Stimulated activated CD8-positive, alpha-beta memory T cell treated with anti-CD3 and anti-CD28 coated beads, Interleukin-4, amount 100 ng/mL, for 1 hour (primary cell): ENCODE data around the gene LDLRAD4.

Experiments
- DNase-seq, 2 donors: peaks; one replicate each; pipeline ENCODE4 v3.0.0-alpha.2; 2020; ENCODE audit warnings: low read depth in 2 of 2, low spot score in 1 of 2

LDLRAD4 gene

DNA sequence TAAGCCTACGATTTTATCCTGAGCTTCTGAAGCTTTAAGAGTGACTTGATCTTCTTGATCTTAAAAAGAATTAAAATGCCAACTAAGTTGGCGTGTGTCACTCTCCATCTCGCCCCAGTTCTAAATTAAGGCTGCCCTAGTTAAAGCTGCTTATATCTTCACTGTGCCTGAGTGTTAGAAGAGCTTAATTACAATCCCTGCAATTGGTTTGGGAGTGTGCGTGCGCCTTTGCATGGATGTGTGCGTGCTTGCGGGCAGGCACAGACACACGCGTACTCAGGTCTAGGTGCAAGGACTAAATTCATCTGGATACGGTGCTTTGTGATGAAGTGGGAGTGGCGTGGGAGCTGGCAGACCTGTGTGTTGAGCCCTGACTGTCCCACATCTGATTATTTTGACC is 306.3 kb downstream of the LDLRAD4 start:
- DNase-seq = no peak

DNA sequence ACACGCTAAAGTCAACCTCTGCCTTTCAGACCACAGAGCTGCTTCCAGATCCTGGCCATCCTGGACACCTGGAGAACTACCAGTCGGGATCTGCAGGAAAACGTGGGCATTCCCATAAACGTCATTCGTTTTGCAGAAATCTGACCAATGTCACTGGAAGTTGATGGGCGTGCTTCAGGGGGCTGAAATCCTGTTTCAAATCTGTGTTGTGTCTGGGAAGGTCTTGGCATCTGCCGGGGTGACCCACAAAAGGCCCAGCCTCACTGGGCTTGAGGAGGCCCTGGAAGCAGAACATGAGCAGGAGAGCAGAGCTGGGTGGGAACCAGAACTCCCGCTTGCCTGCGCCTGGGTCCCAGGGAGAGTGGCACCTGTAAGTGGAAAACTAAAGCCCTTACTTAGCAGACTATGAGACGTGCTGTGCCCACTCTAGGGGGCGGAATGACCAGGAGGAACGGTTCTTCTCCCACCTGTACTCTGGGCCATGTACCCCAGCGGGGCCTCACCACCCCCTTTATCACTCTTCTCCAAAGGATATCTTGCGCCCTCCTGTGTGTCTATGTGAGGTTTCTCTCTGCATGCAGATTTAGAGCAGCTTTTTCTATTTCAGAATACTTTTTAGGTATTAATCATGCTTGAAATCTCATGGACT is 306.9 kb downstream of the LDLRAD4 start:
- DNase-seq = no peak

GRCh38 chr18:13526519-13526918 is 308.0 kb downstream of the LDLRAD4 start:
- no peak for DNase-seq

- DNase-seq = no peak
Measured at GRCh38 chr18:13527256-13527655, 308.7 kb downstream of the LDLRAD4 start.

GRCh38 chr18:13527730-13528129 is 309.2 kb downstream of the LDLRAD4 start:
- DNase-seq = no peak

- no peak for DNase-seq
Measured at GRCh38 chr18:13528739-13529392, 310.3 kb downstream of the LDLRAD4 start.

DNA sequence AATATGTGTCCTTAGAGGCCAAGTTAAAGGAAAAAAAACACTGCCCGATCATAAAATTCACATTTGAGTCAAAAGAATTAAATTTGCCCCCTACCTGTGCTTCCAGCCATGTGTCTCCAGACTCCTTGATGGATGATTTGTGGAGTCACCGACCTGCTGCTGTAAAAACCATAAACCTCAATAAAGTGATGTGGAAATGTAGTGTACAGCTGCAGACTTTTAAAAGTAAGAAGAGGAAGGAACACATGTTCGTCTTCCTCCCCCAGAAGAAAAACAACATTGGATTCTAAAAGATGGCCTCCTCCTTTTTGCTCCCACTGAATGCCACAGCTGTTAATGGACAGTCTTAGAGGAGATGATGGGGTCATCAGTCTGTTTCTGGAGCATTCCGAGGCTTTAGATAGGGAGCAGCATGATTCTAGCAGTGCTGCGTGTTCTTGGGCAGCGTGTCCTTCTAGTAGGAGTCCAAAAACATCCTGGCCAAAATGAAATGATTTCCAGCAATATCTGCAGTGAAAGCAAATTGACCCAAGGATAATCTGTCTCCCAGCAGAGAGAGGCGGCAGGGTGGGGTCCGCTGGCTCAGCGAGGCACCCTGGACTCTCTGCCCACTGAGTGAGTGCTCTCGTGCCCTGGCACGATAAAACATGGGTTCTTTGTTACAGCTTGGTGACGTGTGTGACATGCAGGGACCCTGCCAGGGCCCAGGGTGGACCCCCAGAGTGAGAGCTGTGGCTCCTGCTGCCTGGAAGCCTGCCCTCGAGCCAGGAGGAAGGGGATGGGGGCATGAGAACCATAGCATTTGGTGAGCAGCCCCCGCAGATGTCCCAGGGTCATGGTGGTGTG is 311.7 kb downstream of the LDLRAD4 start:
- no peak for DNase-seq

DNA sequence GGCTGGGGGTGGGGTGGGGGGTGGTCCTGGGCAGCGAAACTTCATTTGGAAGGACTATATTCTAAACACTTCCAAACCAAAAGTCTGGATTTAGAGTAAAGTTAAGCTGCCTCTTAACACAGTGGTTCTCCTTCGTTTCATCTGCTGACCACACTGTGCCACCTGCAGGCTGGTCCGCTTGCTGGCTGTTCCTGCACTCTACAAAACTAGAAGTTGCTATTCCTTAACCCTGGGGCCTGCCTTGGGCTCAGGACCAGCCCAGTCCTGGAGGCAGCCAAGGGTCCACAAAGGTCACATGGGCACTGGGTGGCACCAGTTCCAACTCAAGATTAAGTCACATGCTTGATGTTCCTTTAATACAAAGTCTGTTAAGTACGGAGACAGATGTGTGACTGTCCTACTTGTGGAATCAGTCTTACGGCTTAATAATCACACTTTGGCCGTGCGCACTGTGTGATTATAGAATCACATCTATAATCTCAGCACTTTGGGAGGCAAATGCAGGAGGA is 312.4 kb downstream of the LDLRAD4 start:
- DNase-seq = no peak

GRCh38 chr18:13531681-13532325 is 313.2 kb downstream of the LDLRAD4 start:
- no peak for DNase-seq

DNA sequence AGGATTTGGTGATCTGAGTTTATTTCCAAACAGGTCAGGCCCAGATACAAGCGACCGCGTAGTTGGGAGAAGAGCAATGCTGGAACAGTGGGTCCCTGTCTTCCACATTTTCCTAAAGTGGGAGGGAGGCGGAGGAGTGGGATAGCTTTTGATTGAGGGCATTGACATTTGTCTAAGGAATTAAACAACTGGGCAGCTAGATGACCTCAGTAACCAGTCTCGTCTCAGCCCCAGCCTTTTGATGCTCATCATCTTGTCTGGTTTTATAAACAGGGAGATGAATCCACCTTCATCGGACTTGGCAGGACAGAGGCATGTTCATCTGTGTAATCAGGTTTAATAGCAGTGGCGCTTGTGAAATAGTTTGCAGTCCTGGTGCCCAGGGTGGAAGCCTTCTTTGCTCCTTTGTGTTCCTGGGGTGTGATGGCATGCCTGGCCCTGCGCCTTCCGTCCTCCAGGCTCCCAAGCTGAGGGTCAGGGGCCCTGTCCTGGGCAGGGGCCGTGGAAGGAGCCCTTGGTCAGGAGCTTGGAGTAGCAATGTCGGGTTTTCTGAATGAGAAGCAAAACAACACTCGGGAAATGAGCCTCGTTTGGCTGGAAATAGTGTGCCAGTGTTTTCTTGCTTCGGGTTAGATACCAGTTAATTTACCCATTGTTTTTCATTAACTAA is 314.0 kb downstream of the LDLRAD4 start:
- no peak for DNase-seq

DNA sequence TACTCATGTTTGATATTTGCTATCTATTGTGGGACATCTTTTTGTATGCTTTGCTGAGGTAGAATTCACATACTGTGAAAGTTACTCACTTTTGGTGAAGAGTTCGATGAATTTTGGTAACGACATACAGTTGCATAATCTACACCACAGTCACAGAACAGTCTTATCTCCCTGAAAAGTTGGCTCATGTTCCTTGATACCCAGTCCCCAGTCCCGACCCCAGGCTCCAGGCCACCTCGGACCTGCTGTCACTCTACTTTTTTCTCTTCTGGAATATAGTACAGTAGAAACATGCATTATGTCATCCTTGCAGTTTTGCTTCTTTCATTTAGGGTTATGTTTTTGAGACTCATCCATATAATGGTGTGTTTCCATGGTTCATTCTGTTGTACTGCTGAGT is 316.1 kb downstream of the LDLRAD4 start:
- no peak for DNase-seq

DNA sequence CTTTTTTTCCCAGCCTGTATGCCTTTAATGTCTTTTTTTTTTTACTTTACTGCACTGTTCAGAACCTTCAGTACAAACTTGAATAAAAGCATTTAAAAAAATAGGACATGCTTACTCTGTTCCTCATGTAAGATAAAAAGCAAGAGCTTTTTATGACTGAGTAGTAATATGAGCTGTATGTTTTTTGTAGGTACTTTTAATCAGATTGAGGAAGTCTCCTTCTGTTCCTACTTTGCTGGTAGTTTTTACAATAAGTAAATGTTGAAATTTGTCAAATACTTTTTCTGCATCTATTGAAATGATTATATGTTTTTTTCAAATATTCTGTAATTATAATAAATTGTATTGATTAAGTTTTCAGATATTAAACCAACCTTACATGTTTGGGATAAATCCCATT is 318.0 kb downstream of the LDLRAD4 start:
- DNase-seq = no peak

DNA sequence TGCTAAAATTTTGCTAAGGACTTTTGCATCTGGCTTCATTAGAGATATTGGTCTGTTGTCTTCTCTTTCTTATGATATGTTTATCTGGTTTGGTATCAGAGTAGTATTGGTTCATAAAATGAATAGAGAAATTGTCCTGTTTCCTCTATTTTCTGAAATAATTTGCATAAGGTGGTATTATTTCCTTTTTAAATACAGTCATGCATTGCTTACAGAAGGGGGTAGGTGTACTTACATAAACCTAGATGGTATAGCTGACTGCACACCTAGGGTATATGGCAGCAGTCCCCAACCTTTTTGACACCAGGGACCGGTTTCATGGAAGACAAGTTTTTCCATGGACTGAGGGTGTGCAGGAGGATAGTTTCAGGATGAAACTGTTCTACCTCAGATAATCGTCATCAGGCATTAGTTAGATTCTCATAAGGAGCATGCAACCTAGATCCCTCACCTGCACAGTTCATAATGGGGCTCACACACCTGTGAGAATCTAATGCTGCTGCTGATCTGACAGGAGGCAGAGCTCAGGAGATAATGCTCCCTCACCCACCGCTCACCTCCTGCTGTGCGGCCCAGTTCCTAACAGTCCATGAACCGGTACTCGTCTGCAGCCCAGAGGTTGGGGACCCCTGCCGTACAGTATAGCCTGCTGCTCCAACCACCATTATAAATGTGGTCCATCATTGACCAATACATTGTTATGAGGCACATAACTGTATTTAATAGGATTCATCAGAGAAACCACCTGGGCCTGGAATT is 318.6 kb downstream of the LDLRAD4 start:
- no peak for DNase-seq

DNA sequence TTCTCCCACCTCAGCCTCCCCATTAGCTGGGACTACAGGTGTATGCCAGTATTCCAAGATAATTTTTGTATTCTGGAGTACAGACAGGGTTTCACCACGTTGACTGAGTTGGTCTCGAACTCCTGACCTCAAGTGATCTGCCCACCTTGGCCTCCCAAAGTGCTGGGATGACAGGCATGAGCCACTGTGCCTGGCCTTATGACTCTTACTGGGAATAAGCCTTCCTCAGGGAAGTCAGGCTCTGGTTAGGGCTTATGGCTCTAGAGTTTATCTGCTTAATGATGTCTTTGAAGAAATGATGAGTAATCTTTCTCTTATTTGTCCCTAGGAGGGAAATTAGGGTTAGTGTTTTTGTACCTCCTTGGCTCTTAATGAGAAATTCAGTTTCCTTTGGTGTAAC is 320.1 kb downstream of the LDLRAD4 start:
- DNase-seq = no peak

DNA sequence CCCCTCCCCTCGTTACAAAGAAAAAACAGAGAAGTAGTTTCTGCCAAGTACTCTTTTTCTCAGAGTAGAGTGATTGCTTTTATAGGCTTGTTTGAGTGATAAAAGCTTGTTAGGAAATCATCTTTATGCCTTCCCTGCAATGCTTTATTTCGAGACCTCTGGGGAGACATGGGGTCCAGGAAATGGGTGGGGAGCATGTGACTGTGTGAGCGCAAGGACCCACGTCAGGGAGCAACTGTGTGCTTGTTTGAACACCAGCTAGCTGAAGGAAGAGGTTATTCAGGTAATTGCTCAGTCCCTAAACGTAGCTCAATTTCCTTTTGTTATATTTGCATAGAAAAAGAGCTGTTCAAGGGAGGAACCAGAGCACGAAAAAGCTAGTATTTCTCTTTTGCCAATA is 320.5 kb downstream of the LDLRAD4 start:
- peak in 1 of 2 donors; percentile 19 for DNase-seq

DNA sequence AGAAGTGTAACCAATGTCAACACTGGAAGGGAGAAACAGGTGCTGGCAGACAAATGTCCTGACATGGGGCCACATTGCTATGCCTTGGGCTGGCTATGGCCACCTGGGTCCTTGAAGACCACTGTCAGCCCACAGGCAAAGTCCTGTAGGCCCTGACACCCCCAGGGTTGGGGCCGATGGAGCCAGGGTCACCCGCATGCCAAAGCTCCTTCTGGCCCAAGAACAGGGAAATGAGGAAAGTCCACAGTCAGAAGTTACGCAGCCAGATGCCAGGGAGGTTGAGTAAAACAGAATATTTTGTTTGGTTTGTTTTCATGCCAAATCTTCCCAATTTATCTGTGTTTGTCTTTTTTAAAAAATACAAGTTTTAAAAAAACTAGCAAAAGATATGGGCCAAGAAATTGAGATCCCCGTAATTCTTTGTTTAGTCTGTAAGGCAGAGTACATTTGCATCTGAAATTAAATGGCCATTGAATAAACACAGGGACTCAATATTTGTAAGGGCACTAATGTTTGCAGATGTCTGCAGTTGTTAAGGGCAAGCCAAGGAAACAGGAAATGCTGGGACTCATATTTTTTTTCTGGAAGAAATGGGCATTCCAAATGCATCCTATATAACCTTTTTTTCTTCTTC is 321.4 kb downstream of the LDLRAD4 start:
- DNase-seq = no peak

DNA sequence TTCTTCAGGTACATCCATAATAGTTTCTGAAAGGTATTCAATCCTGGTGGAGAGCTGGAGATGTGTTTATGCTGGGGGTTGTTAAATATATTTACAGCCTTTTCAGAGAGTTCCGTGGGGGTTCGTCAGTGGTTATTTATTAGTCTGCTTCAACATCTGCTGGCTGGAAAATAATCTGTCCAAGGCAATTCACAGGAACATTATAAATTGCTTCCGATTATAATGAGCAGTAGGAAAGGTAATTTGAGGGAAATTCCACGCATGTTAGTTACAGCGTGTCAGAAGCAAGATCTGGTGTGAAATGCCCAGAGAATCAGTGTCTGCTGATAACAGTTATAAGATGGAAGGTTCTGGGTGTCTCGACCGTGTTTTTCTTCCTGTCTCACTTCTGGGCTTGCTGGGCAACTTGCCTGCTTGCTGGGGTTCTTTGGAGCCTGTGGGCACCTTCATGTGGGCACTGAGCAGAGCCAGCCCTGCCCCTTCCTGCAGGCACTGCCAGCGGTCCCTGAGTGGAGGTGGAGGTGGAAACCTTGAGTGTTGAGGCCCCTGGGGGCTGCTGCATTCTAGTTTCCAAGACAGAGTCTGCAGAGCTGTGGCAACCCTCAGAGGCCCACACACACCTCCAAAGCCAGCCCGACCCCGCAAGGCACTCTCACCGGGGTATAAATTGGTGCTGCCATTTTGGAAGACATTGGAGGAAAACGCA is 322.1 kb downstream of the LDLRAD4 start:
- peak; percentile 9 to 33 for DNase-seq

DNA sequence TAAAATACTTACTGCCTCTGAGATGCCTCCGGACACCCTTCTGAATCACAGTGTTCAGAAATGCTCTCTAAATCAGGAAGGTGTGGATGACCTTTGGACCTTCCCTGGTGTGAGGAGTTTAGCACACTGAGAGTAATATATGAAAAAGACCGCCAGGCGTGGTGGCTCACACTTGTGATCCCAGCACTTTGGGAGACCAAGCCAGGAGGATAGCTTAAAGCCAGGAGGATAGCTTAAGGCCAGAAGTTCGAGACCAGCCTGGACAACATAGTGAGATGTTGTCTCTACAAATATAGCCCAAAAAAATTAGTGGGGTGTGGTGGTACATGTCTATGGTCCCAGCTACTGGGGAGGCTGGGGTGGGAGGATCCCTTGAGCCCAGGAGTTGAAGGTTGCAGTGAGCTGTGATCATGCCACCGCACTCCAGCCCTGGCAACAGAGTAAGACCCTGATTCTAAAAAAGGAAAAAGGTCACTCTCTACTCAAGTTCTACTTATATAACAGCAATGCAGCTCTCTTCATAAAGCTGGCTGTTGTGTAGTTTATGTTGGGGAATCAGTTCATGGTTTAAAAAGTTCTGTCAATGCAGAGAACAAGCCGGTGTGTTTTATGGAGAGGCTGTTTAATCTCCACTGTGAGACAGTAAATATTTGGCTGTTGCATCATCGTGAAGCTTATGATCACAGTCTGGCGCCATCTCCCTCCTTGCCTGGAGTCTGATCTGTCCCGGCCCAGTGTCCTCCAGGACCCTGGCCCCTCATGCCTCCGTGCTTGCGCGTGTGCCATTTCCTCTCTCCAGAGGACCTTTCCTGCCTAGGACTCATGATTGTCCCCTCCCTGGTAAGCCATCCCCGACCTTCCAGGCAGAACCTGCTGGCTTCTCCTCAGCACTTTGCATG is 323.3 kb downstream of the LDLRAD4 start:
- DNase-seq = no peak
